Liver (tissue), 3 donors: ENCODE measurements around the gene CCDC190.

Experiments
- EGR1 ChIP-seq, 2 donors: IDR thresholded peaks; 2 replicates each; pipeline ENCODE4 v1.6.1; 2016 to 2018; ENCODE audit warnings: antibody characterized with exemption in 2 of 2, low read depth in 2 of 2
- JUND ChIP-seq, 2 donors: IDR thresholded peaks; 2 replicates each; pipeline ENCODE4 v1.6.1; 2016; ENCODE audit warnings: antibody characterized with exemption in 2 of 2
- NR2F2 ChIP-seq: IDR thresholded peaks from 2 replicates; pipeline ENCODE4 v1.6.1; 2016; ENCODE audit warnings: antibody characterized with exemption
- RAD21 ChIP-seq, 2 donors: IDR thresholded peaks; 2 replicates each; pipeline ENCODE4 v1.6.1; 2016; ENCODE audit warnings: antibody characterized with exemption in 2 of 2, mild to moderate bottlenecking in 2 of 2
- RXRA ChIP-seq, 2 donors: IDR thresholded peaks; 2 replicates each; pipeline ENCODE4 v1.6.1; 2017 to 2018; ENCODE audit warnings: antibody characterized with exemption in 2 of 2, mild to moderate bottlenecking in 1 of 2
- SP1 ChIP-seq: IDR thresholded peaks from 2 replicates; pipeline ENCODE4 v1.6.1; 2018; ENCODE audit warnings: antibody characterized with exemption, mild to moderate bottlenecking
- TAF1 ChIP-seq: conservative IDR thresholded peaks from 2 replicates; pipeline ENCODE4 v1.6.1; 2016; ENCODE audit warnings: antibody characterized with exemption, mild to moderate bottlenecking
- YY1 ChIP-seq: IDR thresholded peaks from 2 replicates; pipeline ENCODE4 v1.6.1; 2016; ENCODE audit warnings: antibody characterized with exemption, mild to moderate bottlenecking
- TF ChIP-seq, protein P1 (sequence below): IDR thresholded peaks from 2 replicates; pipeline ENCODE4 v1.6.1; 2016; ENCODE audit warnings: antibody characterized with exemption
- TF ChIP-seq, protein P2 (sequence below): fragments of 150-350 bp; IDR thresholded peaks from 2 replicates; pipeline ENCODE4 v1.5.1; 2017; ENCODE audit warnings: improper control_type of control experiment, low read depth, low read length; ENCODE audit not compliant: missing input control
- TF ChIP-seq, protein P3 (sequence below): IDR thresholded peaks from 2 replicates; pipeline ENCODE4 v1.6.1; 2016; ENCODE audit warnings: antibody characterized with exemption
- TF ChIP-seq, protein P4 (sequence below): IDR thresholded peaks from 2 replicates; pipeline ENCODE4 v1.6.1; 2016; ENCODE audit warnings: antibody characterized with exemption, mild to moderate bottlenecking
- TF ChIP-seq, protein P5 (sequence below): IDR thresholded peaks from 2 replicates; pipeline ENCODE4 v1.6.1; 2016; ENCODE audit warnings: antibody characterized with exemption
- donor health status: healthy.
- donor health status: healthy.

DNA sequence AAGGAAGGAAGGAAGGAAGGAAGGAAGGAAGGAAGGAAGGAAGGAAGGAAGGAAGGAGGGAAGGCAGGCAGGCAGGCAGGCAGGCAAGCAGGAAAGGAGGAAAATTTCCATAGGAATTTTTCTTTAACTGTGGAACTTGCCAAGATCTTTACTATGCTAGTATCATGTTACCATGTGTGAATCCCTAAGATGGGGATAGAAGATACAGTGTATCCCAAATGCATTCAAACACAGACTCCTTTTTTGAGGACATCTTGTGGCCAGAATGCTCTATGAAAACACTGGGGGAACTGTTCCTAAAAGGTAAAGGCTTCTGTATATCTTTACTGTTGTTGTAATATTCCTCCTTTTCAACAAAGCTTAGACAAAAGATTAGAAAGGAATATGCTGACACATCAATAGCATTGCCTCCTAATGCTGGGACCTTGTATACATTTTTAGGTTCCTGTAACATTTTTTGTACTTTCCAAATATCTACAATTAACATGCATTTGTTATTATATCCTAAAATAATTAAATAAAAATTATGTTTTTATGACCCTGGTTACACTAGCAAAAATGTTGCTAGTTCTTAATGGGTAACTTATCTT lies 20.6 kb downstream of the CCDC190 start:
- TF ChIP-seq, protein P1, sequence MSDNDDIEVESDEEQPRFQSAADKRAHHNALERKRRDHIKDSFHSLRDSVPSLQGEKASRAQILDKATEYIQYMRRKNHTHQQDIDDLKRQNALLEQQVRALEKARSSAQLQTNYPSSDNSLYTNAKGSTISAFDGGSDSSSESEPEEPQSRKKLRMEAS, result no peak
- TF ChIP-seq, protein P2, sequence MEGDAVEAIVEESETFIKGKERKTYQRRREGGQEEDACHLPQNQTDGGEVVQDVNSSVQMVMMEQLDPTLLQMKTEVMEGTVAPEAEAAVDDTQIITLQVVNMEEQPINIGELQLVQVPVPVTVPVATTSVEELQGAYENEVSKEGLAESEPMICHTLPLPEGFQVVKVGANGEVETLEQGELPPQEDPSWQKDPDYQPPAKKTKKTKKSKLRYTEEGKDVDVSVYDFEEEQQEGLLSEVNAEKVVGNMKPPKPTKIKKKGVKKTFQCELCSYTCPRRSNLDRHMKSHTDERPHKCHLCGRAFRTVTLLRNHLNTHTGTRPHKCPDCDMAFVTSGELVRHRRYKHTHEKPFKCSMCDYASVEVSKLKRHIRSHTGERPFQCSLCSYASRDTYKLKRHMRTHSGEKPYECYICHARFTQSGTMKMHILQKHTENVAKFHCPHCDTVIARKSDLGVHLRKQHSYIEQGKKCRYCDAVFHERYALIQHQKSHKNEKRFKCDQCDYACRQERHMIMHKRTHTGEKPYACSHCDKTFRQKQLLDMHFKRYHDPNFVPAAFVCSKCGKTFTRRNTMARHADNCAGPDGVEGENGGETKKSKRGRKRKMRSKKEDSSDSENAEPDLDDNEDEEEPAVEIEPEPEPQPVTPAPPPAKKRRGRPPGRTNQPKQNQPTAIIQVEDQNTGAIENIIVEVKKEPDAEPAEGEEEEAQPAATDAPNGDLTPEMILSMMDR, result no peak
- TF ChIP-seq TAF1 (no peak), SP1 (no peak), YY1 (no peak), JUND (IDR thresholded peaks at IDR 0.05) (no peak), NR2F2 (no peak), EGR1 (IDR thresholded peaks at IDR 0.05; ENCODE audit: low read depth in 2 of 2) (no peak), RAD21 (IDR thresholded peaks at IDR 0.05) (no peak), RXRA (IDR thresholded peaks at IDR 0.05) (no peak)
- TF ChIP-seq, protein P3, sequence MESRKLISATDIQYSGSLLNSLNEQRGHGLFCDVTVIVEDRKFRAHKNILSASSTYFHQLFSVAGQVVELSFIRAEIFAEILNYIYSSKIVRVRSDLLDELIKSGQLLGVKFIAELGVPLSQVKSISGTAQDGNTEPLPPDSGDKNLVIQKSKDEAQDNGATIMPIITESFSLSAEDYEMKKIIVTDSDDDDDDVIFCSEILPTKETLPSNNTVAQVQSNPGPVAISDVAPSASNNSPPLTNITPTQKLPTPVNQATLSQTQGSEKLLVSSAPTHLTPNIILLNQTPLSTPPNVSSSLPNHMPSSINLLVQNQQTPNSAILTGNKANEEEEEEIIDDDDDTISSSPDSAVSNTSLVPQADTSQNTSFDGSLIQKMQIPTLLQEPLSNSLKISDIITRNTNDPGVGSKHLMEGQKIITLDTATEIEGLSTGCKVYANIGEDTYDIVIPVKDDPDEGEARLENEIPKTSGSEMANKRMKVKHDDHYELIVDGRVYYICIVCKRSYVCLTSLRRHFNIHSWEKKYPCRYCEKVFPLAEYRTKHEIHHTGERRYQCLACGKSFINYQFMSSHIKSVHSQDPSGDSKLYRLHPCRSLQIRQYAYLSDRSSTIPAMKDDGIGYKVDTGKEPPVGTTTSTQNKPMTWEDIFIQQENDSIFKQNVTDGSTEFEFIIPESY, result no peak
- TF ChIP-seq, protein P4, sequence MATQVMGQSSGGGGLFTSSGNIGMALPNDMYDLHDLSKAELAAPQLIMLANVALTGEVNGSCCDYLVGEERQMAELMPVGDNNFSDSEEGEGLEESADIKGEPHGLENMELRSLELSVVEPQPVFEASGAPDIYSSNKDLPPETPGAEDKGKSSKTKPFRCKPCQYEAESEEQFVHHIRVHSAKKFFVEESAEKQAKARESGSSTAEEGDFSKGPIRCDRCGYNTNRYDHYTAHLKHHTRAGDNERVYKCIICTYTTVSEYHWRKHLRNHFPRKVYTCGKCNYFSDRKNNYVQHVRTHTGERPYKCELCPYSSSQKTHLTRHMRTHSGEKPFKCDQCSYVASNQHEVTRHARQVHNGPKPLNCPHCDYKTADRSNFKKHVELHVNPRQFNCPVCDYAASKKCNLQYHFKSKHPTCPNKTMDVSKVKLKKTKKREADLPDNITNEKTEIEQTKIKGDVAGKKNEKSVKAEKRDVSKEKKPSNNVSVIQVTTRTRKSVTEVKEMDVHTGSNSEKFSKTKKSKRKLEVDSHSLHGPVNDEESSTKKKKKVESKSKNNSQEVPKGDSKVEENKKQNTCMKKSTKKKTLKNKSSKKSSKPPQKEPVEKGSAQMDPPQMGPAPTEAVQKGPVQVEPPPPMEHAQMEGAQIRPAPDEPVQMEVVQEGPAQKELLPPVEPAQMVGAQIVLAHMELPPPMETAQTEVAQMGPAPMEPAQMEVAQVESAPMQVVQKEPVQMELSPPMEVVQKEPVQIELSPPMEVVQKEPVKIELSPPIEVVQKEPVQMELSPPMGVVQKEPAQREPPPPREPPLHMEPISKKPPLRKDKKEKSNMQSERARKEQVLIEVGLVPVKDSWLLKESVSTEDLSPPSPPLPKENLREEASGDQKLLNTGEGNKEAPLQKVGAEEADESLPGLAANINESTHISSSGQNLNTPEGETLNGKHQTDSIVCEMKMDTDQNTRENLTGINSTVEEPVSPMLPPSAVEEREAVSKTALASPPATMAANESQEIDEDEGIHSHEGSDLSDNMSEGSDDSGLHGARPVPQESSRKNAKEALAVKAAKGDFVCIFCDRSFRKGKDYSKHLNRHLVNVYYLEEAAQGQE, result no peak
- TF ChIP-seq, protein P5, sequence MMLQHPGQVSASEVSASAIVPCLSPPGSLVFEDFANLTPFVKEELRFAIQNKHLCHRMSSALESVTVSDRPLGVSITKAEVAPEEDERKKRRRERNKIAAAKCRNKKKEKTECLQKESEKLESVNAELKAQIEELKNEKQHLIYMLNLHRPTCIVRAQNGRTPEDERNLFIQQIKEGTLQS, result no peak
